Stimulated activated CD8-positive, alpha-beta memory T cell treated with anti-CD3 and anti-CD28 coated beads, Interleukin-15, amount 100 ng/mL, for 48 hours (primary cell): Measurements from ENCODE around the gene ALOX12.

ENCODE experiments used
- DNase-seq, 2 donors: peaks; one replicate each; pipeline ENCODE4 v3.0.0-alpha.2; 2020; ENCODE audit warnings: low read depth in 2 of 2

Gene ALOX12

GRCh38 chr17:7022781-7023571 is 27.1 kb downstream of the ALOX12 start, which contains the start of gene BCL6B:
TSS of gene BCL6B (plus strand) at chr17:7023050. CDS start at chr17:7023672, 622 bp downstream.
- no peak for DNase-seq

- peak; percentile 90 to 94 for DNase-seq
Measured at GRCh38 chr17:7023576-7024401, 27.9 kb downstream of the ALOX12 start.

GRCh38 chr17:7024402-7024785 is 28.5 kb downstream of the ALOX12 start:
- DNase-seq = no peak

GRCh38 chr17:7025245-7025644 is 29.4 kb downstream of the ALOX12 start:
- DNase-seq = no peak

GRCh38 chr17:7026471-7027115 is 30.7 kb downstream of the ALOX12 start:
- DNase-seq = no peak

- no peak for DNase-seq
Measured at GRCh38 chr17:7027335-7027734, 31.5 kb downstream of the ALOX12 start.

- DNase-seq = no peak
Measured at GRCh38 chr17:7029096-7029495, 33.2 kb downstream of the ALOX12 start.

- DNase-seq = no peak
Measured at GRCh38 chr17:7029659-7030058, 33.8 kb downstream of the ALOX12 start.

- DNase-seq = no peak
Measured at GRCh38 chr17:7034955-7035590, 39.2 kb downstream of the ALOX12 start.

- DNase-seq = peak; percentile 97 to 98
Measured at GRCh38 chr17:7035591-7036368, 39.9 kb downstream of the ALOX12 start, which contains the start of gene SLC16A13. TSS of gene SLC16A13 (plus strand) at chr17:7036015. CDS start at chr17:7036383, 368 bp downstream.

GRCh38 chr17:7038025-7038862 is 42.4 kb downstream of the ALOX12 start:
- no peak for DNase-seq

- DNase-seq = no peak
Measured at GRCh38 chr17:7039832-7040231, 44.0 kb downstream of the ALOX12 start.

- DNase-seq = no peak
Measured at GRCh38 chr17:7041607-7042500, 46.0 kb downstream of the ALOX12 start.

- DNase-seq = no peak
Measured at GRCh38 chr17:7042501-7043181, 46.8 kb downstream of the ALOX12 start.

- DNase-seq = no peak
Measured at GRCh38 chr17:7043182-7043496, 47.3 kb downstream of the ALOX12 start.

GRCh38 chr17:7043497-7044198 is 47.8 kb downstream of the ALOX12 start, which contains the start of gene SLC16A11:
TSS of gene SLC16A11 (minus strand) at chr17:7044092. CDS start at chr17:7043513, 579 bp downstream.
- no peak for DNase-seq

GRCh38 chr17:7045492-7046126 is 49.8 kb downstream of the ALOX12 start:
- no peak for DNase-seq
